ENCODE results near the gene DLG5.

DNA sequence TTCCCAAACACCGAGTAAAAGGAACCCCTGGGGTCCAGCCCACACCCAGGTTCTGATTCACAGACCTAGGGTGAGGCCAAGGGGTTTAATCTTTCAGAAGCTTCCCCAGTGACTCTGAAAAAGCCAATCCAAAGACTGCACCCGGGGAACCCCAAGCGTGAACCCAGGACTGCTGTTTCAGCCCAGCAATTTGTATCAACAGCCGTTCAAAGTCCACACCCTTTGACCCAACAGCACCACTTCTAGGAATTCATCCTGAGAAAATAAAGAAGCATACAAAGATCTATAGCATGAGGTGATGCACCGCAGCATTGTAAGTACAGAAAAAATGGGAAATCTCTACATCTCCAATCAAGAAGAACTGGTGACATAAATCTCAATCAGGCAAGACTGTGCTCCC is 24.4 kb downstream of the DLG5 start:
- TF ChIP-seq, protein P1, sequence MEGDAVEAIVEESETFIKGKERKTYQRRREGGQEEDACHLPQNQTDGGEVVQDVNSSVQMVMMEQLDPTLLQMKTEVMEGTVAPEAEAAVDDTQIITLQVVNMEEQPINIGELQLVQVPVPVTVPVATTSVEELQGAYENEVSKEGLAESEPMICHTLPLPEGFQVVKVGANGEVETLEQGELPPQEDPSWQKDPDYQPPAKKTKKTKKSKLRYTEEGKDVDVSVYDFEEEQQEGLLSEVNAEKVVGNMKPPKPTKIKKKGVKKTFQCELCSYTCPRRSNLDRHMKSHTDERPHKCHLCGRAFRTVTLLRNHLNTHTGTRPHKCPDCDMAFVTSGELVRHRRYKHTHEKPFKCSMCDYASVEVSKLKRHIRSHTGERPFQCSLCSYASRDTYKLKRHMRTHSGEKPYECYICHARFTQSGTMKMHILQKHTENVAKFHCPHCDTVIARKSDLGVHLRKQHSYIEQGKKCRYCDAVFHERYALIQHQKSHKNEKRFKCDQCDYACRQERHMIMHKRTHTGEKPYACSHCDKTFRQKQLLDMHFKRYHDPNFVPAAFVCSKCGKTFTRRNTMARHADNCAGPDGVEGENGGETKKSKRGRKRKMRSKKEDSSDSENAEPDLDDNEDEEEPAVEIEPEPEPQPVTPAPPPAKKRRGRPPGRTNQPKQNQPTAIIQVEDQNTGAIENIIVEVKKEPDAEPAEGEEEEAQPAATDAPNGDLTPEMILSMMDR (IDR thresholded peaks at IDR 0.05; ENCODE audit: low read depth, low read length): no peak
- TF ChIP-seq EZH2phosphoT487 (IDR thresholded peaks at IDR 0.05; ENCODE audit: low read depth): no peak

All from OCI-LY3 (cell line).